PFSK-1 (cell line): Measurements from ENCODE around the gene SUPT3H.

ENCODE experiments used
- POLR2AphosphoS5 ChIP-seq: IDR thresholded peaks from 2 replicates; pipeline ENCODE4 v1.6.1; 2012; ENCODE audit warnings: low read depth, mild to moderate bottlenecking, control low read depth, low read length, moderate library complexity
- TAF1 ChIP-seq: IDR thresholded peaks from 2 replicates; pipeline ENCODE4 v1.6.1; 2012; ENCODE audit warnings: low read length, control low read depth, borderline replicate concordance; ENCODE audit not compliant: insufficient read depth
- TF ChIP-seq, protein P1 (sequence below), 2 experiments: IDR thresholded peaks; 2 replicates each; pipeline versions ENCODE4 v1.6.1 to v1.8.0; 2011 to 2012; ENCODE audit warnings: low read depth in 2 of 2, low read length in 2 of 2, control low read depth in 1 of 2, inconsistent platforms in 1 of 2, mild to moderate bottlenecking in 1 of 2, moderate library complexity in 1 of 2; ENCODE audit not compliant: insufficient read depth in 1 of 2

- no peak for TF ChIP-seq TAF1
- TF ChIP-seq POLR2AphosphoS5: no peak
- TF ChIP-seq, protein P1, sequence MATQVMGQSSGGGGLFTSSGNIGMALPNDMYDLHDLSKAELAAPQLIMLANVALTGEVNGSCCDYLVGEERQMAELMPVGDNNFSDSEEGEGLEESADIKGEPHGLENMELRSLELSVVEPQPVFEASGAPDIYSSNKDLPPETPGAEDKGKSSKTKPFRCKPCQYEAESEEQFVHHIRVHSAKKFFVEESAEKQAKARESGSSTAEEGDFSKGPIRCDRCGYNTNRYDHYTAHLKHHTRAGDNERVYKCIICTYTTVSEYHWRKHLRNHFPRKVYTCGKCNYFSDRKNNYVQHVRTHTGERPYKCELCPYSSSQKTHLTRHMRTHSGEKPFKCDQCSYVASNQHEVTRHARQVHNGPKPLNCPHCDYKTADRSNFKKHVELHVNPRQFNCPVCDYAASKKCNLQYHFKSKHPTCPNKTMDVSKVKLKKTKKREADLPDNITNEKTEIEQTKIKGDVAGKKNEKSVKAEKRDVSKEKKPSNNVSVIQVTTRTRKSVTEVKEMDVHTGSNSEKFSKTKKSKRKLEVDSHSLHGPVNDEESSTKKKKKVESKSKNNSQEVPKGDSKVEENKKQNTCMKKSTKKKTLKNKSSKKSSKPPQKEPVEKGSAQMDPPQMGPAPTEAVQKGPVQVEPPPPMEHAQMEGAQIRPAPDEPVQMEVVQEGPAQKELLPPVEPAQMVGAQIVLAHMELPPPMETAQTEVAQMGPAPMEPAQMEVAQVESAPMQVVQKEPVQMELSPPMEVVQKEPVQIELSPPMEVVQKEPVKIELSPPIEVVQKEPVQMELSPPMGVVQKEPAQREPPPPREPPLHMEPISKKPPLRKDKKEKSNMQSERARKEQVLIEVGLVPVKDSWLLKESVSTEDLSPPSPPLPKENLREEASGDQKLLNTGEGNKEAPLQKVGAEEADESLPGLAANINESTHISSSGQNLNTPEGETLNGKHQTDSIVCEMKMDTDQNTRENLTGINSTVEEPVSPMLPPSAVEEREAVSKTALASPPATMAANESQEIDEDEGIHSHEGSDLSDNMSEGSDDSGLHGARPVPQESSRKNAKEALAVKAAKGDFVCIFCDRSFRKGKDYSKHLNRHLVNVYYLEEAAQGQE (IDR thresholded peaks at IDR 0.05; ENCODE audit: insufficient read depth in 1 of 2, low read depth in 2 of 2, low read length in 2 of 2): no peak
Observed at GRCh38 chr6:45387236-45387635, 9.5 kb upstream of the SUPT3H start.
